ENCODE data around the gene MBD6.

MBD6 gene

GRCh38 chr12:57577981-57578758 lies 55.5 kb downstream of the MBD6 start:
- DNase-seq (ENCODE audit: low spot score) = no peak

DNA sequence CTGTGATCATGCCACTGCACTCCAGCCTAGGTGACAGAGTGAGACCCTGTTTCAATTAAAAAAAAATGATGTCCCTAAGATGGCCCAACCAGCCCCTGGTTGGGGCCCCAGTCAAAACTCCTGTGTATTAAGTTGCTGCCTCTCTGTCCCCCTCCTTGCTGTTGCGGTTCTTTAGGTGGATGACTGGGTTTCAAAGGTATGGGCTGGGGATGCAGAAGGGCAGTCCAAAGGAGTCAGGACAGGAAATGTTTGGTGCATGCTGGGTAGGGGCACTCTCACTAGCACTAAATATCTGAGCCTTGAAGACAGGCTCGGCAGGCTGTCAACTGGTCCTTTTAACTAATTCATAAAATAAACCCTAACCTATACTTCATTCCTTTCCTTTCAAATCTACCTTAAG lies 56.4 kb downstream of the MBD6 start:
- DNase-seq (ENCODE audit: low spot score) = no peak

Data from NAMALWA (cell line).